Stimulated activated CD4-positive, alpha-beta T cell treated with anti-CD3 and anti-CD28 coated beads, Interleukin-1b, Interleukin-23, amount 100 ng/mL, for 4 hours (primary cell): ENCODE results near the gene FSTL5.

Source experiments
- DNase-seq, 2 donors: peaks; one replicate each; pipeline ENCODE4 v3.0.0-alpha.2; 2020; ENCODE audit warnings: low read depth in 2 of 2

Gene FSTL5

DNA sequence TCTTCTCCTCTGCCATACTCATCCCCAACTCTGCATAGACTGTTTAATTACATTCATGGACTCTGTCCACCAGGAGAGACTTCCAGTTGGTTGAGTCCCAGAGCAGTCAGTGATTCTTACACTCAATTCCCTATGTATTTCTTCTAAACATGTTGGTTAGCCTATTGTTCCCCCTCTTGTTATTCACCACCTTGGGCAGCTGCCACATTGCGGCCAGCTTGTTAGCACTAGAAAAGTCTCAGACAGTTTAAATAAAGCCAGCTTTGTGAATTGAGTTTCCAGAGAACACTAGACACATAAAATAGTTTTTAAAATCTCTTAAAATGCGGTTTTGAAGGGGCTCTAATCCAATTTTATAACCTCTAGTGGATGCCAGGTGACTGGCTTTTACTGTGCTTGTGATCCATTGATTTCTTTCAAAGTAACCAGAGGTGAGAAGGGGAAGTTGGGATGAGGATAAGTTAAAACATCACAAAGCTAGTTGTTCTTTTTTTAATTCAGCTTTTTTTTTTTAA, 827.7 kb downstream of the FSTL5 start:
- DNase-seq, result no peak
